Pancreas (tissue), 10 donors: ENCODE results near the gene FLVCR1. TPM values are rescaled to one million over a fixed set of nuclear protein-coding genes. Genes with fewer than 3 reads are reported as not detected.

Experiments used
- ATAC-seq, 4 donors: fragments of 200-7000 bp; cut with Tn5 transposase; one replicate each; pipeline versions ENCODE4 v1.8.0 to v1.9.1; 2020; ENCODE audit warnings: mild to moderate bottlenecking in 4 of 4, moderate library complexity in 4 of 4
- DNase-seq, 6 donors: peaks; one replicate each; pipeline ENCODE4 v3.0.0-alpha.2; 2020
- FAIRE-seq: peaks from 2 replicates; lab custom pipeline; 2012; peaks lifted over from hg19 to GRCh38; lab: Jason Lieb, UNC
- H3K27ac ChIP-seq, 4 donors: fragments of 200-600 bp; sonication (generic); 1 replicate in 3 of 4; 2 replicates in 1 of 4; pipeline versions ENCODE4 v1.5.0 to v1.8.0; 2020
- H3K27me3 ChIP-seq, 4 donors: fragments of 200-600 bp; one replicate each; pipeline ENCODE4 v1.8.0; 2021
- H3K36me3 ChIP-seq, 3 donors: fragments of 200-600 bp; sonication (generic) in 1 of 3; one replicate each; pipeline versions ENCODE4 v1.5.0 to v1.8.0; 2020 to 2021
- H3K4me1 ChIP-seq, 3 donors: fragments of 200-600 bp; one replicate each; pipeline ENCODE4 v1.8.0; 2021
- H3K4me3 ChIP-seq, 4 donors: fragments of 200-600 bp; sonication (generic) in 2 of 4; one replicate each; pipeline versions ENCODE4 v1.5.0 to v1.8.0; 2020 to 2021
- H3K9me3 ChIP-seq, 4 donors: fragments of 200-600 bp; one replicate each; pipeline ENCODE4 v1.8.0; 2021
- WGBS, 2 donors: extraction: QIAGEN DNeasy Blood & Tissue Kit; methylation state at CpG; one replicate each; pipeline ENCODE4 v1.1.7; 2013; 5-methylcytosine and 5-hydroxymethylcytosine counted together
- intact Hi-C, 3 donors: fragments of 100-400 bp; cut with DNase I; formaldehyde crosslinking; loops; one replicate each; pipeline versions ENCODE4 v1.11.1 to v1.14.2; 2022
- polyA plus RNA-seq, 2 donors: library from polyadenylated mRNA; stranded (reverse); fragments of 200-250 nt; gene quantifications; one replicate each; pipeline ENCODE4 v1.2.3, GENCODE V29; 2013
- total RNA-seq, 6 donors: library from RNA; stranded (reverse); fragmentation: NEBNext Ultra II Directional in 4 of 6; extraction: Animal tissue kit (Norgen Biotek cat#: 25700) in 4 of 6; gene quantifications; one replicate each; pipeline versions ENCODE4 v1.2.1 to v1.2.4, GENCODE V29; 2021 to 2023
- TF ChIP-seq, protein P1 (sequence below), 4 donors: fragments of 200-600 bp; sonication (generic) in 3 of 4; IDR thresholded peaks; one replicate each; pipeline versions ENCODE4 v1.5.0 to v1.8.0; 2021; ENCODE audit warnings: antibody characterized with exemption in 4 of 4
- donor health status: healthy with polysubstance abuse.
- donor health status: DM: no; HTN: no; CAD: no; lungs with moderate emphysema.
- donor health status: DM: no; HTN: no; CAD: no.
- donor health status: control.
- donor health status: control.
- donor health status: Bipolar disorder and iron deficiency.
- donor health status: DM: yes; HTN: yes; CAD: no.
- donor health status: DM: no; HTN: no; CAD: no.
- donor health status: DM: no; HTN: no; CAD: no.
- donor health status: DM: yes; HTN: yes; CAD: no.

Gene FLVCR1
- total and polyA plus RNA-seq, 8 donors, result 1.4 to 5.6 (median 3.5) TPM

DNA sequence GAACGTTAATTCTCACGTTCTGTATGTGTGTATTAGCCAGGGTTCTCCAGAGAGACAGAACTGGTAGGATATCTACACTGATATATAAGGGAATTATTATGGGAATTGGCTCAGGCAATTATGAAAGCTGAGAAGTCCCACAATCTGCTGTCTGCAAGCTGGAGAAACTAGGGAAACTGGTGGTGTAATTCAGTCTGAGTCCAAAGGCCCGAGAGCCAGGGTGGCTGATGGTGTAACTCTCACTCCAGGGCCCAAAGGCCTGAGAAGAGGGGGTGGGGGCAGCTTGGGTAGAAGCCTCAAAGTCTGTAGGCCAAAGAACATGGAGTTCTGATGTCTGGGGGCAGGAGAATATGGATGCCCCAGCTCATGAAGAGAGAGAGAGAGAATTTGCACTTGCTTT lies 79.0 kb downstream of the FLVCR1 start:
- H3K9me3 ChIP-seq, result no peaks in the 10 kb centered on the region
- DNase-seq (no peak), ATAC-seq (no peak), FAIRE-seq (no peak)
- H3K36me3 ChIP-seq, result no peaks in the 10 kb centered on the region
- H3K27ac ChIP-seq, result no peak overlapping the region
- 92 to 95% methylated on average over 3 of the region's 3 CpGs for WGBS, 2 donors
- no peak overlapping the region for H3K4me3 ChIP-seq
- intact Hi-C loops, result no loop called here
- no peaks in the 10 kb centered on the region for H3K27me3 ChIP-seq
- H3K4me1 ChIP-seq, result no peaks in the 10 kb centered on the region
- TF ChIP-seq, protein P1, sequence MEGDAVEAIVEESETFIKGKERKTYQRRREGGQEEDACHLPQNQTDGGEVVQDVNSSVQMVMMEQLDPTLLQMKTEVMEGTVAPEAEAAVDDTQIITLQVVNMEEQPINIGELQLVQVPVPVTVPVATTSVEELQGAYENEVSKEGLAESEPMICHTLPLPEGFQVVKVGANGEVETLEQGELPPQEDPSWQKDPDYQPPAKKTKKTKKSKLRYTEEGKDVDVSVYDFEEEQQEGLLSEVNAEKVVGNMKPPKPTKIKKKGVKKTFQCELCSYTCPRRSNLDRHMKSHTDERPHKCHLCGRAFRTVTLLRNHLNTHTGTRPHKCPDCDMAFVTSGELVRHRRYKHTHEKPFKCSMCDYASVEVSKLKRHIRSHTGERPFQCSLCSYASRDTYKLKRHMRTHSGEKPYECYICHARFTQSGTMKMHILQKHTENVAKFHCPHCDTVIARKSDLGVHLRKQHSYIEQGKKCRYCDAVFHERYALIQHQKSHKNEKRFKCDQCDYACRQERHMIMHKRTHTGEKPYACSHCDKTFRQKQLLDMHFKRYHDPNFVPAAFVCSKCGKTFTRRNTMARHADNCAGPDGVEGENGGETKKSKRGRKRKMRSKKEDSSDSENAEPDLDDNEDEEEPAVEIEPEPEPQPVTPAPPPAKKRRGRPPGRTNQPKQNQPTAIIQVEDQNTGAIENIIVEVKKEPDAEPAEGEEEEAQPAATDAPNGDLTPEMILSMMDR (IDR thresholded peaks at IDR 0.05), result no peak

DNA sequence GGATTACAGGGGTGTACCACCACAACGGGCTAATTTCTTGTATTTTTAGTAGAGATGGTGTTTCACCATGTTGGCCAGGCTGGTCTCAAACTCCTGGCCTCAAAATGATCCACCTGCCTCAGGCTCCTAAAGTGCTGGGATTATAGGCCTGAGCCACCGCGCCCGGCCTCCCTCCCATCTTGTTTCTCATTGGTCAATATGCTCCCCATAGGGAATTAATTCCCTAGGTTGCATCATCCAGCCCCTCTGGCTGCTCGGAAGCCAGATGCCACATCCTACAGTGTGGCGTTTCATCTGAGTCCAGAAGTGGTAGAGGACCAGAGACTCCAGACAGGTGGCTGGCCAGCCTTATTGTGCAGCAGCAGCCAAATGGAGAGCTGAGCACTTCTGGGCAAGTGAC lies 80.8 kb downstream of the FLVCR1 start:
- ATAC-seq (no peak), FAIRE-seq (no peak), DNase-seq (no peak)
- Histone ChIP-seq H3K4me3 (no peak overlapping the region), H3K27ac (no peak overlapping the region), H3K27me3 (no peaks in the 10 kb centered on the region), H3K4me1 (no peaks in the 10 kb centered on the region), H3K9me3 (no peaks in the 10 kb centered on the region), H3K36me3 (no peaks in the 10 kb centered on the region)
- 86 to 89% methylated on average over 6 of the region's 6 CpGs for WGBS, 2 donors
- intact Hi-C loops, result no loop called here
- TF ChIP-seq, protein P1 (IDR thresholded peaks at IDR 0.05), result no peak

DNA sequence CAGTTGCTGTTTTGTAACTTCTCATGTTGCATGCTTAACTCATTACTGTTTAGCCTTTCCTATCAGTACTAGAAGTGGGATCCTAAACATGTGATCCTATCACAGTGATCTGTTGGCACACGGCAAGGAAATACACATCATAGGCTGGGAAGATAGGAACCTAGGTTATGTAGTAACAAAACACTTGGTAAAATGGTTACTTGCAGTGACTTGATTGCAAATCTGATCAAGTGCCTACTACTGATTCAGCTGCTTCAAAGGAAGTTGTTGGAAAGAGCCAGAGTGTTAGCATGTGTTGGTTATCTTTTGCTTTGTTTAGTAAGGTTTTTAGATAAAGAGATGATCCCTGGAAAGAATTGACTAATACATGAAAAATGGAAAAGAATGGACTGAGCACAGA lies 83.4 kb downstream of the FLVCR1 start:
- H3K9me3 ChIP-seq, result no peaks in the 10 kb centered on the region
- intact Hi-C loops, result no loop called here
- ATAC-seq (no peak), FAIRE-seq (no peak), DNase-seq (no peak)
- no peaks in the 10 kb centered on the region for H3K36me3 ChIP-seq
- no peak overlapping the region for H3K4me3 ChIP-seq
- WGBS, 2 donors, result 78 to 89% methylated on average over 1 of the region's 1 CpG
- no peaks in the 10 kb centered on the region for H3K4me1 ChIP-seq
- TF ChIP-seq, protein P1 (IDR thresholded peaks at IDR 0.05), result no peak
- no peaks in the 10 kb centered on the region for H3K27me3 ChIP-seq
- no peak overlapping the region for H3K27ac ChIP-seq

DNA sequence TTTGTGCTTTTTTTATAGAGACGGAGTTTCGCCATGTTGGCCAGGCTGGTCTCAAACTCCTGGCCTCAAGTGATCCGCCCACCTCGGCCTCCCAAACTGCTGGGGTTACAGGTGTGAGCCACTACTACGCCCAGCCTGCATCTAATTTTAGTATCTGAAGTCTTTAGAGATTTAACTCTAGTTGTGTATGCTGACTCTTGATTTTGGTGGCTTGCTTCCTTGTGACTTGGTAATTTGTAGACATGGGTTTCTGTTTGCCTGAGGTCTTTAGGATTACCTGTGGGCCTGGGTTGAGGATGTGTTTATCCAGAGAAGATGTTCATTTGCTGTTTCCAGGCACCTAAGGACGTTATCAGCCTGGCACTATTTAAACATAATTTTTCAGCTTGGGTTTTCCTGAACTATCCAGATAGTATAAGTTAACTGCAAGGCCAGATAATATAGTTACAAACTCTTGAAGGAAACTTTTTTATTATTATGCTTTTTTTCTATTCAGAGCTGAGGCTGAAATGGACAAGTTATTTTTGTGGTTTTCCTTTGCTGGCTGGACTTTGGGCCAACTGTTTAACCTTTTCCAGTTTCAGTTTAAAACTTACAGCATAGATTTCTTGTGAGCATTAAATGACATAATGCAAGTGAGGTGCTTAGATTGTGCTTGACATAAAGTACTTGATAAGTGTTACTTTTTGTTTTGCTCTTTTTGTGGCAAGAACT lies 84.8 kb downstream of the FLVCR1 start:
- H3K27ac ChIP-seq, result no peak overlapping the region
- H3K4me1 ChIP-seq, result no peaks in the 10 kb centered on the region
- no peaks in the 10 kb centered on the region for H3K36me3 ChIP-seq
- intact Hi-C loops, result no loop called here
- no peaks in the 10 kb centered on the region for H3K27me3 ChIP-seq
- H3K4me3 ChIP-seq, result no peak overlapping the region
- no peaks in the 10 kb centered on the region for H3K9me3 ChIP-seq
- ATAC-seq (no peak), FAIRE-seq (no peak), DNase-seq (no peak)
- 73 to 77% methylated on average over 6 of the region's 6 CpGs for WGBS, 2 donors
- TF ChIP-seq, protein P1 (IDR thresholded peaks at IDR 0.05), result no peak

DNA sequence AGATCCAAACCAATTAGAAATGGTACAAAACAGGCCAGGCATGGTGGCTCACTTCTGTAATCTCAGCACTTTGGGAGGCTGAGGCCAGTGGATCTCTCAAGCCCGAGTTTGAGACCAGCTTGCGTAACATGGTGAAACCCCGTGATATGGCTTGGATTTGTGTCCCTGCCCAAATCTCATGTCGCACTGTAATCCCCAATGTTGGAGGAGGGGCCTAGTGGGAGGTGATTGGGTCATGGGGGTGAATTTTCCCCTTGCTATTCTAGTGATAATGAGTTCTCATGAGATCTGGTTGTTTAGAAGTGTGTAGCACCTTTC lies 85.3 kb downstream of the FLVCR1 start:
- Histone ChIP-seq H3K9me3 (no peaks in the 10 kb centered on the region), H3K4me1 (no peaks in the 10 kb centered on the region), H3K27me3 (no peaks in the 10 kb centered on the region), H3K36me3 (no peaks in the 10 kb centered on the region), H3K4me3 (no peak overlapping the region), H3K27ac (no peak overlapping the region)
- TF ChIP-seq, protein P1 (IDR thresholded peaks at IDR 0.05), result no peak
- 72 to 78% methylated on average over 4 of the region's 4 CpGs for WGBS, 2 donors
- intact Hi-C loops, result no loop called here
- no peak for DNase-seq
- no peak for FAIRE-seq
- ATAC-seq, result no peak
